H1 (cell line): ENCODE results near the gene ELP5. TPM values are rescaled to one million over a fixed set of nuclear protein-coding genes. Genes with fewer than 3 reads are reported as not detected.

Experiments used
- CTCF ChIA-PET: fragments of 300-600 bp; sonication (Branson Sonifier 250); formaldehyde crosslinking; loops from one replicate; lab custom pipeline; 2021; ENCODE audit not compliant: partially characterized antibody; lab: Charles Lee
- POLR2A ChIA-PET: fragments of 300-600 bp; sonication (Branson Sonifier 250); formaldehyde crosslinking; loops from one replicate; lab custom pipeline; 2021; ENCODE audit warnings: inconsistent platforms; ENCODE audit not compliant: partially characterized antibody; lab: Charles Lee
- DNase-seq, 2 experiments: peaks; one replicate each; pipeline versions ENCODE4 v3.0.0 to v3.0.0-alpha.2; 2010 to 2022; ENCODE audit warnings: low spot score in 2 of 2, low read depth in 1 of 2, mixed read lengths in 1 of 2
- FAIRE-seq: peaks from 2 replicates; lab custom pipeline; 2011; peaks lifted over from hg19 to GRCh38; lab: Jason Lieb, UNC
- H2AFZ ChIP-seq: 2 replicates; pipeline ENCODE4 v1.8.1; 2012; ENCODE audit warnings: low read length, inconsistent platforms
- H2AK5ac ChIP-seq: 2 replicates; pipeline ENCODE4 v1.6.1; 2013; ENCODE audit warnings: low read depth, low read length
- H2BK120ac ChIP-seq: replicated peaks from 2 replicates; pipeline ENCODE3; 2013; ENCODE audit warnings: low read depth, low read length, inconsistent platforms
- H2BK12ac ChIP-seq: 2 replicates; pipeline ENCODE4 v1.6.1; 2013; ENCODE audit warnings: low read depth, low read length
- H2BK15ac ChIP-seq: 2 replicates; pipeline ENCODE4 v1.6.1; 2013; ENCODE audit warnings: low read length
- H2BK20ac ChIP-seq: 2 replicates; pipeline ENCODE4 v1.6.1; 2013; ENCODE audit warnings: low read length
- H2BK5ac ChIP-seq: 2 replicates; pipeline ENCODE4 v1.6.1; 2013; ENCODE audit warnings: low read depth, low read length
- H3K14ac ChIP-seq: 2 replicates; pipeline ENCODE4 v1.6.1; 2013; ENCODE audit warnings: inconsistent platforms; ENCODE audit not compliant: insufficient read length
- H3K18ac ChIP-seq: 2 replicates; pipeline ENCODE4 v1.6.1; 2013; ENCODE audit warnings: low read length; ENCODE audit errors: extremely low read depth
- H3K23ac ChIP-seq: 2 replicates; pipeline ENCODE4 v1.6.1; 2013; ENCODE audit warnings: inconsistent platforms; ENCODE audit not compliant: insufficient read length
- H3K23me2 ChIP-seq: 2 replicates; pipeline ENCODE4 v1.6.1; 2013; ENCODE audit warnings: low read depth, low read length
- H3K27ac ChIP-seq: 2 replicates; pipeline ENCODE4 v1.6.1; 2011; ENCODE audit warnings: low read depth, low read length, inconsistent platforms
- H3K27me3 ChIP-seq, 4 experiments: replicated peaks in 1 of 4; 1 replicate in 1 of 4; 2 replicates in 3 of 4; pipeline versions ENCODE4 v1.6.1 to v1.8.1; 2011 to 2013; ENCODE audit warnings: low read length in 3 of 4, mild to moderate bottlenecking in 3 of 4, inconsistent platforms in 2 of 4, mixed read lengths in 2 of 4, moderate library complexity in 1 of 4; ENCODE audit not compliant: control insufficient read depth in 3 of 4, insufficient read depth in 3 of 4; ENCODE audit errors: extremely low read depth in 1 of 4
- H3K36me3 ChIP-seq, 4 experiments: 2 replicates each; pipeline versions ENCODE4 v1.6.1 to v1.8.1; 2011 to 2013; ENCODE audit warnings: mild to moderate bottlenecking in 4 of 4, low read length in 3 of 4, moderate library complexity in 2 of 4, control low read depth in 1 of 4, inconsistent platforms in 1 of 4; ENCODE audit not compliant: insufficient read depth in 4 of 4, control insufficient read depth in 2 of 4
- H3K4ac ChIP-seq: replicated peaks from 2 replicates; pipeline ENCODE3; 2013; ENCODE audit warnings: low read length, low read depth, mixed read lengths, inconsistent platforms; ENCODE audit not compliant: insufficient read length
- H3K4me1 ChIP-seq, 4 experiments: replicated peaks in 1 of 4; 1 replicate in 1 of 4; 2 replicates in 3 of 4; pipeline versions ENCODE4 v1.6.1 to v1.8.1; 2011 to 2013; ENCODE audit warnings: low read length in 3 of 4, inconsistent platforms in 2 of 4, mixed read lengths in 1 of 4; ENCODE audit not compliant: insufficient read depth in 4 of 4, control insufficient read depth in 3 of 4
- H3K4me2 ChIP-seq, 2 experiments: 2 replicates each; pipeline versions ENCODE4 v1.6.1 to v1.8.1; 2011 to 2013; ENCODE audit warnings: low read depth in 2 of 2, low read length in 2 of 2, control low read depth in 1 of 2, inconsistent platforms in 1 of 2, mild to moderate bottlenecking in 1 of 2; ENCODE audit not compliant: insufficient read depth in 1 of 2
- H3K4me3 ChIP-seq, 4 experiments: fragments of 200-600, 300-600 bp in 1 of 4; sonication (generic), shearing (Covaris generic), sonication (Bioruptor Twin) in 1 of 4; 2 replicates each; pipeline versions ENCODE4 v1.5.1 to v1.8.1; 2011 to 2016; ENCODE audit warnings: low read length in 4 of 4, low read depth in 3 of 4, control low read depth in 2 of 4, inconsistent platforms in 2 of 4, mild to moderate bottlenecking in 2 of 4, mixed read lengths in 1 of 4, moderate library complexity in 1 of 4; ENCODE audit not compliant: insufficient read depth in 2 of 4; ENCODE audit errors: extremely low read depth in 1 of 4
- H3K56ac ChIP-seq: replicated peaks from 2 replicates; pipeline ENCODE3; 2013; ENCODE audit warnings: low read depth, mild to moderate bottlenecking, mixed read lengths, low read length, inconsistent platforms; ENCODE audit not compliant: insufficient read length
- H3K79me1 ChIP-seq: 2 replicates; pipeline ENCODE4 v1.6.1; 2013; ENCODE audit warnings: low read depth, low read length, control low read depth
- H3K79me2 ChIP-seq, 2 experiments: 2 replicates each; pipeline versions ENCODE4 v1.6.1 to v1.8.1; 2012 to 2013; ENCODE audit warnings: low read length in 2 of 2, mild to moderate bottlenecking in 2 of 2, inconsistent platforms in 1 of 2; ENCODE audit not compliant: insufficient read depth in 2 of 2, control insufficient read depth in 1 of 2
- H3K9ac ChIP-seq, 4 experiments: replicated peaks in 1 of 4; 1 replicate in 1 of 4; 2 replicates in 3 of 4; pipeline versions ENCODE4 v1.6.1 to v1.8.1; 2011 to 2013; ENCODE audit warnings: low read depth in 3 of 4, low read length in 3 of 4, control low read depth in 2 of 4, mild to moderate bottlenecking in 2 of 4, moderate library complexity in 2 of 4, inconsistent platforms in 1 of 4; ENCODE audit errors: extremely low read depth in 1 of 4
- H3K9me3 ChIP-seq, 2 experiments: 2 replicates each; pipeline versions ENCODE4 v1.6.1 to v1.8.1; 2012 to 2013; ENCODE audit warnings: mild to moderate bottlenecking in 2 of 2, moderate library complexity in 2 of 2, control low read depth in 1 of 2, inconsistent platforms in 1 of 2, low read depth in 1 of 2, low read length in 1 of 2, mixed read lengths in 1 of 2; ENCODE audit not compliant: insufficient read depth in 2 of 2
- H4K20me1 ChIP-seq, 2 experiments: replicated peaks in 1 of 2; 2 replicates each; pipeline versions ENCODE3 to v1.8.1; 2011 to 2013; ENCODE audit warnings: inconsistent platforms in 2 of 2, low read length in 2 of 2, mild to moderate bottlenecking in 1 of 2; ENCODE audit not compliant: insufficient read depth in 2 of 2, control insufficient read depth in 1 of 2
- H4K5ac ChIP-seq: 2 replicates; pipeline ENCODE4 v1.6.1; 2013; ENCODE audit warnings: low read length, low read depth, mixed read lengths, inconsistent platforms; ENCODE audit not compliant: insufficient read length
- H4K8ac ChIP-seq: 2 replicates; pipeline ENCODE4 v1.8.0; 2013; ENCODE audit warnings: mild to moderate bottlenecking, moderate library complexity, low read length, inconsistent platforms; ENCODE audit not compliant: insufficient read depth; ENCODE audit errors: extremely low read depth
- H4K91ac ChIP-seq: replicated peaks from 2 replicates; pipeline ENCODE3; 2013; ENCODE audit warnings: low read length, mixed read lengths, inconsistent platforms; ENCODE audit not compliant: insufficient read length
- EZH2 ChIP-seq: fragments of 200-600 bp; sonication (generic); IDR thresholded peaks from 2 replicates; pipeline ENCODE4 v1.7.1; 2012; ENCODE audit warnings: low read depth, mild to moderate bottlenecking, moderate library complexity, low read length, inconsistent platforms; ENCODE audit not compliant: severe bottlenecking
- FOSL1 ChIP-seq: IDR thresholded peaks from 2 replicates; pipeline ENCODE4 v1.6.1; 2011; ENCODE audit warnings: mild to moderate bottlenecking, low read depth, low read length, moderate library complexity; ENCODE audit not compliant: insufficient read depth
- JUND ChIP-seq: IDR thresholded peaks from 2 replicates; pipeline ENCODE4 v1.6.1; 2011; ENCODE audit warnings: mild to moderate bottlenecking, improper control_type of control experiment, low read length
- KDM4A ChIP-seq: IDR thresholded peaks from one replicate; pipeline ENCODE4 v1.7.1; 2012; ENCODE audit warnings: low read depth, mild to moderate bottlenecking, moderate library complexity, low read length, inconsistent platforms; ENCODE audit not compliant: severe bottlenecking
- MAFK ChIP-seq: IDR thresholded peaks from 2 replicates; pipeline ENCODE4 v1.6.1; 2012; ENCODE audit warnings: low read depth, mild to moderate bottlenecking, improper control_type of control experiment, low read length
- SP4 ChIP-seq: IDR thresholded peaks from 2 replicates; pipeline ENCODE4 v1.6.1; 2012; ENCODE audit warnings: low read length, inconsistent platforms
- TAF7 ChIP-seq: optimal IDR thresholded peaks from 2 replicates; pipeline ENCODE3; 2011; ENCODE audit warnings: low read depth, mild to moderate bottlenecking, inconsistent platforms, low read length, moderate library complexity, borderline replicate concordance
- WGBS, 2 experiments: shearing (Covaris generic) in 1 of 2; methylation state at CpG; one replicate each; pipeline versions ENCODE4 v1.1.6 to v1.1.7; 2013 to 2015; ENCODE audit warnings: low lambda C conversion rate in 2 of 2, mixed read lengths in 2 of 2, inconsistent platforms in 1 of 2, low coverage in 1 of 2, missing lambda C conversion rate in 1 of 2; ENCODE audit not compliant: insufficient replicate concordance in 2 of 2, insufficient coverage in 1 of 2, insufficient read length in 1 of 2; ENCODE audit errors: extremely low coverage in 1 of 2, missing lambda C conversion rate in 1 of 2; 5-methylcytosine and 5-hydroxymethylcytosine counted together
- polyA plus RNA-seq, 7 experiments: library from polyadenylated mRNA; depleted of rRNA in 3 of 7; stranded (reverse) in 5 of 7; unstranded in 2 of 7; fragments of >200 nt in 5 of 7; fragments of 200-250 nt in 2 of 7; gene quantifications; 1 replicate in 5 of 7; 2 replicates in 1 of 7; 4 replicates in 1 of 7; pipeline versions ENCODE4 v1.2.1 to v1.2.3, GENCODE V29; 2011 to 2013; ENCODE audit warnings: missing spikeins in 2 of 7, mixed read lengths in 2 of 7
- total RNA-seq: library from RNA; stranded (reverse); fragmentation: NEBNext Ultra II Directional; extraction: Animal tissue kit (Norgen Biotek cat#: 25700); gene quantifications from 2 replicates; pipeline ENCODE4 v1.2.1, GENCODE V29; 2021

The ELP5 gene
- total and polyA plus RNA-seq, 2 of the 8 experiments (the other 6 are each of a cell fraction or from before 2014, with no cell fraction given), result 75.4 to 107 TPM

DNA sequence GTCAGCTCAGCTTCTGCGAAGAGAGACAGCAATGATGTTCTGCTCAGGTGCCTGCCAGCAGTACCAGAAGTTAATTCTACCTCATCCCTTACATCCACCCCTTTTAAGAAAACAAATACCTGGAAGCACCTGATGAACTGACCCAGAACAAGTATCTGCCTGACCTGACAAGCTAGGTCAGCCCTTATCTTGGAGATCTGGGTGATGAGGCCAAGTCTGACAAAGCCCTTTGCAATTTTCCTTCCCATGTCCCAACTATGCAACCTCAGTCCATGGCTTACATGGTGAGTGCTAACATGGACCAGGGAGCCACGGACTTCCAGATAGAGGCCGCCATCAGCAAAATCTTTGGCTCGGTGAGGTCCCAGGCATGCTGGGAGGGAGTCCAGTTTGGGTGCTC, 28.6 kb upstream of the ELP5 start:
- Histone ChIP-seq H3K27ac (no peak overlapping the region), H3K14ac (no peak overlapping the region), H3K4me2 (no peak overlapping the region), H3K18ac (no peak overlapping the region), H4K8ac (no peak overlapping the region), H2AFZ (no peak overlapping the region), H2BK20ac (no peak overlapping the region), H3K23ac (no peak overlapping the region), H3K79me2 (no peaks in the 10 kb centered on the region), H4K5ac (no peak overlapping the region), H3K79me1 (no peaks in the 10 kb centered on the region), H3K9ac (no peak overlapping the region), H2BK12ac (no peak overlapping the region), H3K27me3 (no peaks in the 10 kb centered on the region), H2BK5ac (no peak overlapping the region), H3K36me3 (peaks cover 24 to 61% (median 50%) of the 10 kb centered on the region in 4 experiments), H3K4me1 (peaks cover 0 to 12% (median 7%) of the 10 kb centered on the region in 4 experiments; a peak in 5 of 7 replicates), H3K56ac (no peak overlapping the region), H3K9me3 (no peaks in the 10 kb centered on the region), H3K4ac (no peak overlapping the region), H2BK120ac (no peak overlapping the region), H4K20me1 (peaks cover 14 to 34% of the 10 kb centered on the region in 2 experiments), H2BK15ac (no peak overlapping the region), H3K23me2 (peaks cover 5% of the 10 kb centered on the region; the same call in 1 of the 2 replicates), H3K4me3 (no peak overlapping the region), H2AK5ac (no peak overlapping the region), H4K91ac (no peak overlapping the region)
- ChIA-PET CTCF (interaction anchor here (1.1 to 1.6 kb wide), 3 partner anchors 11 to 85 kb away, joined by 3 to 4 read pairs (median 3); partner anchors contain the start of gene DVL2), POLR2A (interaction anchor here (0.9 to 10.7 kb wide), 5 partner anchors 10 to 90 kb away, joined by 3 to 386 read pairs (median 15); partner anchors contain the start of genes CTDNEP1, DVL2, ELP5 and GABARAP)
- FAIRE-seq, result no peak
- no peak for DNase-seq
- WGBS, 2 experiments, result 88% methylated on average over 4 of the region's 4 CpGs; no CpG with 5 or more reads in 1 of the 2 experiments
- TF ChIP-seq SP4 (no peak), TAF7 (no peak), JUND (no peak), MAFK (no peak), FOSL1 (no peak), KDM4A (no peak), EZH2 (no peak)
